NCI-H446 (cell line): ENCODE measurements around the gene CDC73.
"Not testable (repeated sequence)": the region's sequence is repeated elsewhere in the genome, so short reads cannot be mapped to it uniquely, and the experiment has no call there.

Source experiments
- DNase-seq, 2 experiments: peaks; one replicate each; lab custom pipeline; 2025; lab: John Stamatoyannopoulos, UW

The CDC73 gene

GRCh38 chr1:193181985-193182384 lies 60.2 kb downstream of the CDC73 start:
- DNase-seq = peak; percentile 69 to 93

GRCh38 chr1:193183019-193183627 lies 61.3 kb downstream of the CDC73 start:
- peak; percentile 68 to 80 for DNase-seq

- no peak for DNase-seq
Measured at GRCh38 chr1:193184776-193185175, 62.9 kb downstream of the CDC73 start.

- DNase-seq = no peak
Measured at GRCh38 chr1:193185211-193185610, 63.4 kb downstream of the CDC73 start.

GRCh38 chr1:193185901-193186731 lies 64.3 kb downstream of the CDC73 start, which contains the start of gene B3GALT2:
B3GALT2 (minus strand) TSS chr1:193186613; CDS start chr1:193181562, 5,051 bp downstream.
- DNase-seq = peak; percentile 88

GRCh38 chr1:193187114-193187513 lies 65.3 kb downstream of the CDC73 start:
- no peak for DNase-seq

GRCh38 chr1:193188915-193189314 lies 67.1 kb downstream of the CDC73 start:
- not testable (repeated sequence) for DNase-seq

GRCh38 chr1:193189442-193190095 lies 67.7 kb downstream of the CDC73 start:
- no peak for DNase-seq

- DNase-seq = peak in 1 of 2 experiments; percentile 23
Measured at GRCh38 chr1:193190096-193190744, 68.4 kb downstream of the CDC73 start.

- DNase-seq = no peak
Measured at GRCh38 chr1:193192586-193192985, 70.8 kb downstream of the CDC73 start.

GRCh38 chr1:193199940-193200339 lies 78.1 kb downstream of the CDC73 start:
- DNase-seq = no peak

GRCh38 chr1:193201021-193201420 lies 79.2 kb downstream of the CDC73 start:
- DNase-seq = no peak

- DNase-seq = no peak
Measured at GRCh38 chr1:193210996-193211395, 89.2 kb downstream of the CDC73 start.

- no peak for DNase-seq
Measured at GRCh38 chr1:193211539-193211938, 89.7 kb downstream of the CDC73 start.

GRCh38 chr1:193212637-193213036 lies 90.8 kb downstream of the CDC73 start:
- no peak for DNase-seq

GRCh38 chr1:193213998-193214397 lies 92.2 kb downstream of the CDC73 start:
- no peak for DNase-seq

- DNase-seq = no peak
Measured at GRCh38 chr1:193216920-193217319, 95.1 kb downstream of the CDC73 start.

GRCh38 chr1:193219391-193219790 lies 97.6 kb downstream of the CDC73 start:
- no peak for DNase-seq

- no peak for DNase-seq
Measured at GRCh38 chr1:193221651-193222050, 99.8 kb downstream of the CDC73 start.

GRCh38 chr1:193222056-193222615 lies 100.3 kb downstream of the CDC73 start:
- DNase-seq = no peak

GRCh38 chr1:193229136-193229535 lies 107.3 kb downstream of the CDC73 start:
- DNase-seq = no peak

- DNase-seq = not testable (repeated sequence)
Measured at GRCh38 chr1:193231146-193231545, 109.3 kb downstream of the CDC73 start.
